SJSA1 (cell line): ENCODE data around the gene TTLL3. TPM values are rescaled to one million over a fixed set of nuclear protein-coding genes. Genes with fewer than 3 reads are reported as not detected.
"Not testable (repeated sequence)": the region's sequence is repeated elsewhere in the genome, so short reads cannot be mapped to it uniquely, and the experiment has no call there.

Source experiments
- DNase-seq, 2 experiments: peaks; one replicate each; pipeline ENCODE4 v3.0.0-alpha.2; 2015 to 2020; ENCODE audit warnings: low spot score in 2 of 2, low read depth in 1 of 2
- H3K27ac ChIP-seq: fragments of 250-450 bp; sonication (Bioruptor Pico); 2 replicates; pipeline ENCODE4 v1.5.1; 2020; ENCODE audit warnings: mild to moderate bottlenecking, moderate library complexity
- H3K27me3 ChIP-seq: fragments of 250-450 bp; sonication (Bioruptor Pico); replicated peaks from 2 replicates; pipeline ENCODE4 v1.5.1; 2020; ENCODE audit warnings: mild to moderate bottlenecking, moderate library complexity
- H3K36me3 ChIP-seq: fragments of 250-450 bp; sonication (Bioruptor Pico); 2 replicates; pipeline ENCODE4 v1.5.1; 2020; ENCODE audit warnings: mild to moderate bottlenecking
- H3K4me1 ChIP-seq: fragments of 250-450 bp; sonication (Bioruptor Pico); replicated peaks from 2 replicates; pipeline ENCODE4 v1.6.1; 2021; ENCODE audit warnings: mild to moderate bottlenecking
- H3K4me3 ChIP-seq: fragments of 250-450 bp; sonication (Bioruptor Pico); 2 replicates; pipeline ENCODE4 v1.5.1; 2020; ENCODE audit warnings: mild to moderate bottlenecking
- H3K9me3 ChIP-seq: fragments of 250-450 bp; sonication (Bioruptor Pico); replicated peaks from 2 replicates; pipeline ENCODE4 v1.5.1; 2020; ENCODE audit warnings: mild to moderate bottlenecking
- total RNA-seq: library from RNA; depleted of rRNA; stranded (reverse); fragments of >200 nt; shearing (Covaris generic); gene quantifications from 2 replicates; pipeline ENCODE4 v1.2.3, GENCODE V29; 2014

The TTLL3 gene
- total RNA-seq, 1 experiment from 2014 or later = 5.8 TPM

GRCh38 chr3:9846931-9847488, 36.9 kb downstream of the TTLL3 start:
- Histone ChIP-seq H3K4me1 (peaks cover 11% of the 10 kb centered on the region), H3K9me3 (no peaks in the 10 kb centered on the region)

GRCh38 chr3:9847870-9848269, 37.8 kb downstream of the TTLL3 start:
- H3K4me3 ChIP-seq, H3K27me3 ChIP-seq, DNase-seq, H3K27ac ChIP-seq, H3K36me3 ChIP-seq, H3K9me3 ChIP-seq: not testable (repeated sequence)
- peaks cover 10% of the 10 kb centered on the region for H3K4me1 ChIP-seq

More at GRCh38 chr3:9846931-9847488, 36.9 kb downstream of the TTLL3 start:
- H3K36me3 ChIP-seq = peaks cover 3% of the 10 kb centered on the region; the same call in 1 of the 2 replicates
- no peaks in the 10 kb centered on the region for H3K27me3 ChIP-seq
- no peak overlapping the region for H3K27ac ChIP-seq
- no peak overlapping the region for H3K4me3 ChIP-seq
- DNase-seq = no peak

- H3K36me3 ChIP-seq, DNase-seq, H3K27me3 ChIP-seq, H3K4me1 ChIP-seq, H3K4me3 ChIP-seq, H3K27ac ChIP-seq, H3K9me3 ChIP-seq: not testable (repeated sequence)
Observed at GRCh38 chr3:9848860-9849259, 38.8 kb downstream of the TTLL3 start.

GRCh38 chr3:9851383-9851782, 41.3 kb downstream of the TTLL3 start:
- not testable (repeated sequence) for H3K4me1 ChIP-seq, H3K36me3 ChIP-seq, H3K27ac ChIP-seq, H3K9me3 ChIP-seq, DNase-seq, H3K4me3 ChIP-seq, H3K27me3 ChIP-seq

GRCh38 chr3:9851926-9852325, 41.9 kb downstream of the TTLL3 start:
- H3K4me1 ChIP-seq, H3K4me3 ChIP-seq, H3K27me3 ChIP-seq, H3K36me3 ChIP-seq, DNase-seq, H3K27ac ChIP-seq, H3K9me3 ChIP-seq: not testable (repeated sequence)

GRCh38 chr3:9852528-9852927, 42.5 kb downstream of the TTLL3 start:
- H3K4me3 ChIP-seq = no peak overlapping the region
- no peaks in the 10 kb centered on the region for H3K36me3 ChIP-seq
- no peaks in the 10 kb centered on the region for H3K9me3 ChIP-seq
- H3K27ac ChIP-seq = no peak overlapping the region
- no peaks in the 10 kb centered on the region for H3K4me1 ChIP-seq
- DNase-seq = no peak
- no peaks in the 10 kb centered on the region for H3K27me3 ChIP-seq

- not testable (repeated sequence) for DNase-seq, H3K4me3 ChIP-seq, H3K9me3 ChIP-seq, H3K4me1 ChIP-seq, H3K27ac ChIP-seq, H3K36me3 ChIP-seq, H3K27me3 ChIP-seq
Observed at GRCh38 chr3:9854291-9854940, 44.4 kb downstream of the TTLL3 start.

- no peak overlapping the region for H3K27ac ChIP-seq
Observed at GRCh38 chr3:9855594-9855993, 45.5 kb downstream of the TTLL3 start.

GRCh38 chr3:9859530-9860025, 49.5 kb downstream of the TTLL3 start:
- Histone ChIP-seq H3K27ac (no peak overlapping the region), H3K27me3 (no peaks in the 10 kb centered on the region), H3K4me1 (no peaks in the 10 kb centered on the region), H3K9me3 (no peaks in the 10 kb centered on the region), H3K4me3 (no peak overlapping the region), H3K36me3 (no peaks in the 10 kb centered on the region)
- DNase-seq = no peak

More at GRCh38 chr3:9855594-9855993, 45.5 kb downstream of the TTLL3 start:
- no peaks in the 10 kb centered on the region for H3K27me3 ChIP-seq
- no peaks in the 10 kb centered on the region for H3K9me3 ChIP-seq
- H3K36me3 ChIP-seq = no peaks in the 10 kb centered on the region
- no peak overlapping the region for H3K4me3 ChIP-seq
- no peaks in the 10 kb centered on the region for H3K4me1 ChIP-seq
- DNase-seq = no peak

- Histone ChIP-seq H3K9me3 (no peaks in the 10 kb centered on the region), H3K4me1 (no peaks in the 10 kb centered on the region), H3K27ac (no peak overlapping the region)
Observed at GRCh38 chr3:9861201-9861600, 51.1 kb downstream of the TTLL3 start.

GRCh38 chr3:9861626-9862130, 51.6 kb downstream of the TTLL3 start:
- H3K4me3 ChIP-seq = no peak overlapping the region
- no peaks in the 10 kb centered on the region for H3K27me3 ChIP-seq
- H3K27ac ChIP-seq = no peak overlapping the region
- no peaks in the 10 kb centered on the region for H3K9me3 ChIP-seq
- no peaks in the 10 kb centered on the region for H3K36me3 ChIP-seq
- DNase-seq = no peak
- H3K4me1 ChIP-seq = no peaks in the 10 kb centered on the region

More at GRCh38 chr3:9861201-9861600, 51.1 kb downstream of the TTLL3 start:
- Histone ChIP-seq H3K36me3 (no peaks in the 10 kb centered on the region), H3K27me3 (no peaks in the 10 kb centered on the region), H3K4me3 (no peak overlapping the region)
- no peak for DNase-seq

- Histone ChIP-seq H3K9me3 (no peaks in the 10 kb centered on the region), H3K27me3 (no peaks in the 10 kb centered on the region), H3K36me3 (no peaks in the 10 kb centered on the region), H3K4me1 (no peaks in the 10 kb centered on the region), H3K4me3 (no peak overlapping the region), H3K27ac (no peak overlapping the region)
- no peak for DNase-seq
Observed at GRCh38 chr3:9862391-9863057, 52.5 kb downstream of the TTLL3 start.

GRCh38 chr3:9863058-9863772, 53.2 kb downstream of the TTLL3 start:
- H3K27ac ChIP-seq = no peak overlapping the region
- no peaks in the 10 kb centered on the region for H3K36me3 ChIP-seq
- H3K4me3 ChIP-seq = no peak overlapping the region
- H3K4me1 ChIP-seq = no peaks in the 10 kb centered on the region
- H3K27me3 ChIP-seq = no peaks in the 10 kb centered on the region
- no peak for DNase-seq
- no peaks in the 10 kb centered on the region for H3K9me3 ChIP-seq
